ENCODE data around the gene PIN1.

DNA sequence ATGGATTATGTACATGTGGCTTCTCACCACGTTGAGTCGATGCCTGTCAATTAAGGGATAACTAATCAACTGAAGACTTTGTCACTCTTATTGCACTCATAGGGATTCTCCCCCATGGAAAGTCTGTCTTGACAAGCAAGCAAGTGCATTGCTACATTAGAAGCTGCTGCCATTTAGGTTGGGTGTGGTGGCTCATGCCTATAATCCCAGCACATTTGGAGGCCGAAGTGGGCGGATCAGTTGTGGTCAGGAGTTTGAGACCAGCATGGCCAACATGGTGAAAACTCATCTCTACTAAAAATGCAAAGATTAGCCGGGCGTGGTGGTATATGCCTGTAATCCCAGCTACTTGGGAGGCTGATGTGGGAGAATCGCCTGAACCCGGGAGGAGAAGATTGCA, 48.3 kb upstream of the PIN1 start:
- TF ChIP-seq POLR2A (IDR thresholded peaks at IDR 0.05; ENCODE audit: low read length) (no peak), GATA1 (IDR thresholded peaks at IDR 0.05; ENCODE audit: low read depth, low read length) (no peak)
